ENCODE data around the gene DENND4C. TPM values are rescaled to one million over a fixed set of nuclear protein-coding genes. Genes with fewer than 3 reads are reported as not detected.

The DENND4C gene
- polyA plus RNA-seq, 1 of the 3 experiments (the other 2 are of a cell fraction): 7.5 TPM

- CTCF ChIA-PET: no interaction called here
- H3K27me3 ChIP-seq (ENCODE audit: insufficient read depth): no peaks in the 10 kb centered on the region
- H3K27ac ChIP-seq (ENCODE audit: low read depth in 2 of 2, low read length in 1 of 2): no peak overlapping the region
- no peak overlapping the region for H2AFZ ChIP-seq (ENCODE audit: low read depth)
- H3K4me2 ChIP-seq: no peak overlapping the region
- peaks cover 0 to 7% of the 10 kb centered on the region in 2 experiments for H3K36me3 ChIP-seq (replicated peaks in 1 of 2; ENCODE audit: control insufficient read depth in 1 of 2, insufficient read depth in 2 of 2, low read length in 1 of 2)
- no peaks in the 10 kb centered on the region for H3K9me2 ChIP-seq
- H3K9ac ChIP-seq: no peak overlapping the region
- H3K4me3 ChIP-seq (ENCODE audit: low read depth in 2 of 2, low read length in 1 of 2): no peak overlapping the region
- H3F3A ChIP-seq (replicated peaks; ENCODE audit: insufficient read depth): no peaks in the 10 kb centered on the region
- H3K79me2 ChIP-seq (ENCODE audit: insufficient read depth): peaks cover 75% of the 10 kb centered on the region
- peaks cover 22% of the 10 kb centered on the region for H4K20me1 ChIP-seq (ENCODE audit: insufficient read depth)
- TF ChIP-seq MXI1 (IDR thresholded peaks at IDR 0.05; ENCODE audit: low read depth, low read length) (no peak), CTCF (IDR thresholded peaks at IDR 0.05) (no peak), EP300 (IDR thresholded peaks at IDR 0.05; ENCODE audit: borderline replicate concordance in 1 of 2, low read depth in 1 of 2, low read length in 1 of 2) (no peak), GATA2 (CRISPR knock-in tag; IDR thresholded peaks at IDR 0.05) (no peak)
- no peaks in the 10 kb centered on the region for H3K9me3 ChIP-seq
- POLR2A ChIA-PET: no interaction called here
- 97% methylated on average over 1 of the region's 1 CpG for WGBS (ENCODE audit: low lambda C conversion rate)
- DNase-seq: no peak
- no peaks in the 10 kb centered on the region for H3K4me1 ChIP-seq (ENCODE audit: control insufficient read depth in 1 of 2, insufficient read depth in 2 of 2, low read depth in 1 of 2, low read length in 1 of 2)
These were observed 40.0 kb downstream of the DENND4C start for GRCh38 chr9:19270421-19270949.

GRCh38 chr9:19271081-19271480 lies 40.6 kb downstream of the DENND4C start:
- Histone ChIP-seq H3F3A (replicated peaks; ENCODE audit: insufficient read depth) (peaks cover 2% of the 10 kb centered on the region), H3K4me1 (ENCODE audit: control insufficient read depth in 1 of 2, insufficient read depth in 2 of 2, low read depth in 1 of 2, low read length in 1 of 2) (no peaks in the 10 kb centered on the region), H3K9me2 (no peaks in the 10 kb centered on the region), H3K27ac (ENCODE audit: low read depth in 2 of 2, low read length in 1 of 2) (no peak overlapping the region), H3K9me3 (no peaks in the 10 kb centered on the region), H3K79me2 (ENCODE audit: insufficient read depth) (peaks cover 75% of the 10 kb centered on the region), H3K27me3 (ENCODE audit: insufficient read depth) (no peaks in the 10 kb centered on the region), H2AFZ (ENCODE audit: low read depth) (no peak overlapping the region), H3K4me3 (ENCODE audit: low read depth in 2 of 2, low read length in 1 of 2) (no peak overlapping the region), H3K4me2 (no peak overlapping the region), H3K36me3 (replicated peaks in 1 of 2; ENCODE audit: control insufficient read depth in 1 of 2, insufficient read depth in 2 of 2, low read length in 1 of 2) (peaks cover 0 to 8% of the 10 kb centered on the region in 2 experiments), H4K20me1 (ENCODE audit: insufficient read depth) (peaks cover 27% of the 10 kb centered on the region), H3K9ac (no peak overlapping the region)
- TF ChIP-seq NRF1 (IDR thresholded peaks at IDR 0.05; ENCODE audit: low read depth, low read length) (no peak), RCOR1 (IDR thresholded peaks at IDR 0.05; ENCODE audit: low read length) (no peak), RFX5 (IDR thresholded peaks at IDR 0.05; ENCODE audit: low read length) (no peak), PBX3 (IDR thresholded peaks at IDR 0.05) (no peak), IRF3 (IDR thresholded peaks at IDR 0.05; ENCODE audit: low read depth, low read length) (no peak), POLR2AphosphoS5 (IDR thresholded peaks at IDR 0.05; ENCODE audit: low read depth, low read length) (no peak)
- WGBS (ENCODE audit: low lambda C conversion rate): 93% methylated on average over 4 of the region's 4 CpGs
- ChIA-PET POLR2A (no interaction called here), CTCF (no interaction called here)
- DNase-seq: no peak

Data from SK-N-SH (cell line).